Measurements from ENCODE around the gene CD9.

The CD9 gene

DNA sequence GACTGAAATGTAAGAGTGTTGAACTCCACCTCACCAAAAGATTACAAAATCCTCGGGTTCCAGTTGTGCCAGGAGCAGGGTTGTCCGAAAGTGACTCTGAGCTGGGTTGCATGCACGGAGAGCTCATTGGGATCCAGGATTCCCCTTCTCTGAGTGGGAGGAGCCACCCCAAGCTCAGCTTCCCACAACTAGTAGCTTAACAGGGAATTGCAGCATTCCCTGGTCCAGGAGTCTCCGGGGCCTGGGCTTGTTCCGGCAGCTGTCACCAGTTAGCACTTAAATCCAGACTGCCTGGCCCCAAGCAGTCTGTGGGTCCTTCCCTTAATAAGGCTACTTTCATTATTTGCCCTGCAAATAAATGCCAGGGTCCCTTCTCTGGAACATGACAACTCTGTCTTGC is 50.1 kb downstream of the CD9 start:
- DNase-seq: no peak

DNA sequence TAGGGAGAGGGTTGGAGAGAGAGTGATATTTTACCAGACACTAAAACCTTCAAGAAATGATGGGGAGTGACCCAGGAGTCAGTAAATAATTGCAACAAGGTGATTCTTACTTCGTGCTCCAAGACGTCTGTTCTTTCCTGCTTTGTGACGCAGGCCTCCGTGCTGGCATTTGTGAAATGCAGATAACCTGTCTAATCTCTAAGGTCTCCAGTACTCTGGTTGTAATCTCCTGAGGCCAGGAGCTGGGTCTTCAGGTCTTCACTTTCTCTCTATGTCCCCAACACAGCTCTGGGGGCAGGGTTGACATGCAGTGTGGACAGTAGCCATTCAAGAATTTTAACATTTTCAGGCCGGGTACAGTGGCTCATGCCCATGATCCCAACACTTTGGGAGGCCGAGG is 53.1 kb downstream of the CD9 start:
- DNase-seq: no peak

DNA sequence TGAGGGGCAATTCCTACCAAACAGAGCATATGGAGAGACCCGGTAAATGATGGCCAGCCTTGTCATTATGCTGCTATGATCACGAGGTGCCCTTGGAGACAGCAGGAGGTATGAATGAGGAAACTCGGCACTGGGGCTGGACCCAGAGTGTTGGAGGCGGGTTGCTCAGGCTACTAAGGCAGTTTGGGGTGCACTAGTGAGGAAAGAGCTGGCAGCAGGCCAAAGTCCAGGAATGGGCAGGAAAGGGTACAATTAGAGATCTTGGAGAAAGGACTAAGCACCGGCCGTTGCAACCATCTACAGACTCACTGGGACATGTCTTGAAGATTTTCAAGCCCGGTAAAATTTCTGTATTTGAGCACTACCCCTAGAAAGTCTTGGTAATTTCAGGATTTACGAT is 54.3 kb downstream of the CD9 start:
- no peak for DNase-seq

DNA sequence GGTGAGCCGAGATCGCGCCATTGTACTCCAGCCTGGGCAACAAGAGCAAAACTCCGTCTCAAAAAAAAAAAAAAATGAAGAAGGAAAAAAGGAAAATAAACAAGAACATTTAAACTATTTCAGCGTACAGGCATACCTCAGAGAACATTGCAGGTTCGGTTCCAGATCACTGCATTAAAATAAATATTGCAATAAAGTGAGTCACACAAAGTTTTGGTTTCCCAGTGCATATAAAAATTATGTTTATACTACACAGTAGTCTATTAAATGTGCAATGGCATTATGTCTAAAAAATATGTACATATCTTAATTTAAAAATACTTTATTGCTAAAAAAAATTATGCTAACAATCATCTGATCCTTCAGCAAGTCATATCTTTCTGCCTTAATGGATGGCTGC is 56.8 kb downstream of the CD9 start:
- DNase-seq: no peak

DNA sequence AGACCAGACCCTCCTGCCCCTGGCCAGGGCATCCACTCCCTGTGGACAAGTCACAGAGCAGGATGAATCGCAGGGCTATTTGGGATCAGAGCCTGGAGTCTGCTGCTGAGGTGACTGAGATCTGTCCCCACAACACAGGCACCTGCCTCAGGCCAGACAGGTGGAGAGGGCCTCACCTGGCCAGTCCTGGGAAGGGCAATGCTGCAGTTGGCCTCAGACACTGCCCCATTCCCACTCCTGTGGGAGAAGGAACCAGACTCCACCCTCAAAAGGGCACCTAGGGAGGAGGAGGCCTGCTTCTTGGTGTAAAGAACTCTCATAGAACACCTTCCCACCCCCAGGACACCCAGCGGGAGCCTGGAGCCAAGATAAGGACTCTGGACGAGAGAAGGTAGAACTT is 62.0 kb downstream of the CD9 start:
- no peak for DNase-seq

- DNase-seq: no peak
Observed at GRCh38 chr12:6262623-6263022, 62.4 kb downstream of the CD9 start.

DNA sequence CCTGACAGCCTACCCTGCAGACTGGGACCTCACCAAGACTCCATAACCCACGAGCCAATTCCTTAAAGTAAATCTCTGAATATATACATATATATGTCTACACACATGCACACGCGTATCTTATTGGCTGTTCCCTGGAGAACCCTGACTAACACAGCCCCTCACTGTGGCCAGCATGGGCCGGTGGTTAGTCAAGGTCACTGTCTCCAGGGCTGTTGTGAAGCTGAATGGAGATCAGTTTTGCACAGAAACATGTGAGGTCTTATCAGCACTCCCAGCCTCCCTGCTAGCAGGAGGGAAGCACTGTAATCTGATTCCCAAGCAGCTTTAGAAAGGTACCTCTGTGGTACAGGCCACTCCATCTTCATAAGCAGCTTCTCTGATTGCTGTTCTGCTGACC is 63.7 kb downstream of the CD9 start:
- no peak for DNase-seq

DNA sequence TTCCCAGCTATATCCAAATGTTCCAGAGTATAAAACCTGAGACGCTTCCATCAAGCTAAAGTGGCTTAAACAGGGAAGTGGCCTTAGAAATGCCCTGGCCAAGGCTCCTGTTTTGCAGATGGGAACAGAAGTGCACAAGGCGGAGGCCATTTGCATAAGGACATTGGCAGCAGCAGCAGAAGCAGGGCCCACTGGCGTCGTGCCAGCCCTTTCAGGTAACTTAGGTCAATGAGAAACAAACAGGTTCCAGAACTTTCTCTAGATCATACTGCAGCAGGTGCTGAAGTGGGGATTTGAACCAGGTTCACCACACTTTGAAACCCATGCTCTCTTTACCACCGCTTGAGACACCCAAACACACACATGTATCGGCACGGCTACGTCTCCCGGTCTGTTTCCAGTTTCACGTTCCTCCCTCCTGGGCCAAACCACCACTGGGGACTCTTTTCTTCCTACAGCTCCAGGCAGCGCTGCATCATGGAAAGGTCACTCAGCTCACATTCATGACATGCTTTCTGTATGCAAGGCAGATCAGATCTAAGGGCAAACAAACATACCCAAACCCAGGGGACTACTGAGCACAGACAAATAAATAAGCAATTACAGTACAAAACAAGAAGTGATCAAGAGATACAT is 64.3 kb downstream of the CD9 start:
- no peak for DNase-seq

DNA sequence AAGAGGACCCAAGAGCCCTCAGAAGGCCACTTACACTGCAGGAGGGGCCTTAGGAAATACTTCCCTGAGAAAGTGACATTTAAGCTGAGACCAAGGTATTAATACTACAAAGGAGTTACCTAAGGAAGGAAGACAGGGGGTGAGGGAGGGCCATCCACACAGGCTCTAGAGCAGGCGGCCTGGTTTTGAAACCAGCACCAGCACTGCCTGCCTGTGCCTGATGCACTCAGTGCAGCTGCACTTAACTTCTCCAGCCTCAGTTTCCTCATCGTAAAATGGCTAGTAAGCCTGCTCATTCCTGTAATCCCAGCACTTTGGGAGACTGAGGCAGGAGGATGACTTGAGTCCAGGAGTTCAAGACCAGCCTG is 64.8 kb downstream of the CD9 start:
- no peak for DNase-seq

- peak; percentile 89 for DNase-seq
Observed at GRCh38 chr12:6266541-6266966, 66.4 kb downstream of the CD9 start.

DNA sequence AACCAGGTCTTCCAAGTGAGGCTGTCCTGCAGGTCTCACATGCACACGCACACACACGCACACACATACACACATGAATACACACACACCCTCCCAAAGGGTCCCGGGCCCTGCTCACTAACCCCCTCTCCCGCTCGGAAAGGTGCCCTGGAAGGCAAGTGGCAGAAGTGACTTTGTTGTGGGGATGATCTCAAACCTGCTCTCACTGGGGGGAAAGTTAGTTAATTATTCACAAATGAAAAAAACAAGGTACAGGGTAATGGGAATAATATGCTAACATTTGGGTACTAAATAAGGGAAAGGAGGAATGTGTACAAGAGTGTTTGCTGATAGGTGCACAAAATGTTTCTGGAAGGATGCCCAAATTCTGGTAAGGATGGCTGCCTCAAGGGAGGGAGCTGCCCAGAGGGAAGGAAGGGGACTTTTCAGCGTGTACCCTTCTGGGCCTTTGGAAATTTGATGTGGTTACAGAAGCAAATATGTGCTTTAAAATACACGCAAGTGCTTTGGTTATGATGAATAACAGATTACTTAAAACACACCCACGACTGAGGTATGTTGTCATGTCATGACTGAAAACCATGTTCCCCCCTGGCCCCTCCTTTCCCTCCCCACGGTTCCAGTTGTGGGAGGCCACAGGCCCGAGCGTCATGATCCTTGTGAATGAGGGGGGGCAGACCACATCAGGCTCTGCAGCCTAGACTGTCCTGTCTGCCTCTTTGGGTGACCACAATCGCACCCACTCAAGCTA is 66.9 kb downstream of the CD9 start:
- DNase-seq: no peak

GRCh38 chr12:6268484-6269157 is 68.4 kb downstream of the CD9 start:
- no peak for DNase-seq

GRCh38 chr12:6269986-6270385 is 69.8 kb downstream of the CD9 start:
- DNase-seq: no peak

DNA sequence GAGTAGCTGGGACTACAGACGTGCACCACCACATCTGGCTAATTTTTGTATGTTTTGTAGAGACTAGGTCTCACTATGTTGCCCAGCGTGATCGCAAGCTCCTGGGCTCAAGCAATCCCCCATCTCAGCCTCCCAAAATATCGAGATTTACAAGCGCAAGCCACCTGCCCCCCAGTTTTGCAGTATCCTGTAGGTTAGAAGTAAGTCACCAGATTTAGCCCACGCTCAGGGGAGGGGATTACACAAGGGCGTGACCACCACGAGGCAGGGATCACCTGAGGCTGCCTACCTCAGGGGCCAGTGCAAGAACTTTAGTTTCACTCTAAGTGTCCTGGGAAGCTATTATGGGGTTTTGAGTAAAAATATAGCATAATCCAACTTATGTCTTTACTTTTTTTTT is 71.1 kb downstream of the CD9 start:
- no peak for DNase-seq

- DNase-seq: no peak
Observed at GRCh38 chr12:6272300-6273204, 72.4 kb downstream of the CD9 start.

GRCh38 chr12:6273205-6273540 is 73.0 kb downstream of the CD9 start:
- no peak for DNase-seq

DNA sequence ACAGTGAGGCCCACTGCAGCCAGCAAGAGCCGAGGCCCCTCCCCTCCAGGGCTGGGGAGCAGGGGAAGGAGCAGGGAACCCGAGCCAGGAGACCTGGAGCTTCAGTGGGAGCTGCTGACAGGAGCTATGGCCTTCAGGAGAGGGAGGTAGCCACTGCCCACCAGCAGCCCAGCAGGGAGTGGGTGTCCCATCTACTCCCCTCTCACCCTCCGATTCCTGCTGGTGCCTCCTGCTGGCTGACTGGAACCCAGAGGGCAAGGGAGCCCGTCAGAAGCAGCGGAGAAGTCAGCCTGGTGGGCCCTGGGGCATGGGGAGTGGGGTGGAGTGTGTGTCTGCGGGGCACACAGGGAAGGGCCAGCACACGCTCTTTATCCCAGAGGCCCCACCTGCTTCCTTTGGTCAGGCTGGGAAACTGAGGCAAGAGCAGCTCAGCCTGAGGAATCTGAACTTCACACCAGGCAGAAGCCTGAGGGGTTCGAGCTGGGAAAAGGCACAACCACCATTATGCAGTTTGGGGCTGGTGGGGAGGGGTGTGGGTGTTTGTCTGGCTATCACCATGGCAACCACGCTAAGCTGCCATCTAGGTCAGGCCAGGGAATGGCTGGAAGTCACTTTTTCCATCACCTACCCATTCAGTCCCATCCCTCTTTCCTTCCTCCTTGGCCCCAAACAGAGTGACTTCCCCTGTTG is 73.5 kb downstream of the CD9 start:
- DNase-seq: no peak

GRCh38 chr12:6274231-6275221 is 74.3 kb downstream of the CD9 start:
- DNase-seq: no peak

GRCh38 chr12:6275928-6276887 is 76.0 kb downstream of the CD9 start:
- no peak for DNase-seq

GRCh38 chr12:6276956-6277620 is 76.9 kb downstream of the CD9 start:
- DNase-seq: no peak
